Endometrium (tissue), 2 donors: ENCODE results near the gene TUB.

ENCODE experiments used
- FAIRE-seq: peaks from 2 replicates; lab custom pipeline; 2012; peaks lifted over from hg19 to GRCh38; lab: Jason Lieb, UNC
- donor health status: control.
- donor health status: control.

The TUB gene

DNA sequence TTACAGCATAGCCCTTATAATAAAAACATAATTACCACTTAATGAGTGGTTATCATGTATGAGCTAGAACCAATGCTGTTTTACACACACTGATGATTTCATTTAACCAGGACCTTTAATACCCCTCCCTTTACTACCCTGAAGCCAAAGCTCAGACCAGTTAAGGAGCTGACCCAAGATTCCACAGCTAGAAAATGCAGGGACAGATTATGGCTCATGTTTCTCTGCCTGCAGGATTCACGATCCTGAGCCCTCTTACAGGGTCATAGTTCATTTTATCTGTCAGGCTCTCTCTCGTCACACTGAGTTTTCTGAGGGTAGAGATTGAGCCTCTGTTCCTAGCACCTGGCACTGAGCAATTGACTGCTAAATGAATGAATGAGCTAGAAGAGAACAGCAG is 27.4 kb downstream of the TUB start:
- no peak for FAIRE-seq

DNA sequence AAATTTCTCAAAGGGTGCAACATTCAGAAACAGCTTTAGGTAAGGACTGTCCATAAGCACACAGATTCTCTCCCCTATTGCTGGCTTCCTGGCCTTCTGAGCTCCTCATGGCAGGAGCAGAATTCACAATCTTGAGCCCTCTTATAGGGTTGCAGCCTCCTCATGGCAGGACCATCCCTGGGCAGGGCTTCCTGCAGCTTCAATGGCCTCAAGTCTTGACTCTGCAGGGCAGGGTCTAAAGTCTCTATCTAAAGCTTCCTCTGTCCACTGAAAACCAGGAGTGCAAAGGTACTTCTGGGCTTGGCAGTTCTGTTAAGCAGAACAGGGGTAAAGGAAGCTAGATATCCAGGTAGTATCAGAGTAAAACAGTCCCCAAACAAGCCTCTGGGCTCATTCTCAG is 28.7 kb downstream of the TUB start:
- no peak for FAIRE-seq

DNA sequence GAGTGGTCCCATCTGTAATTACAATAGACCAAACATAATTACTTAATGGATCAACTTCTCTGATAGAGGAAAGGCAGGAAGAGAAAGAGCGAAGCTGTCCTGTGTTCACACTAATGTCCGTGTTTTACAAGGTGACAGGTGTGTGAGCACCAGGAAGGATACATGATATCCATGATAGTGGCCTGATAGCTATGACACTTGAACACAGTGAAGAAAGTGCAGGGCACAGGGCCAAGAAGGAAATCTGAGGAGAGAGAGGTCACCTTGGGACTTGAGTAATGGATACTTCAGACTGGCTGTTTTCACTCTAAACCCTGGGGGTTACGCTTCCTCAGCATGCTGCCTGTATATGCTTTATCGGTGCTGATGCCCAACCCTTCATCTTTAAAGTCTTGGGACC is 29.4 kb downstream of the TUB start:
- FAIRE-seq = no peak

DNA sequence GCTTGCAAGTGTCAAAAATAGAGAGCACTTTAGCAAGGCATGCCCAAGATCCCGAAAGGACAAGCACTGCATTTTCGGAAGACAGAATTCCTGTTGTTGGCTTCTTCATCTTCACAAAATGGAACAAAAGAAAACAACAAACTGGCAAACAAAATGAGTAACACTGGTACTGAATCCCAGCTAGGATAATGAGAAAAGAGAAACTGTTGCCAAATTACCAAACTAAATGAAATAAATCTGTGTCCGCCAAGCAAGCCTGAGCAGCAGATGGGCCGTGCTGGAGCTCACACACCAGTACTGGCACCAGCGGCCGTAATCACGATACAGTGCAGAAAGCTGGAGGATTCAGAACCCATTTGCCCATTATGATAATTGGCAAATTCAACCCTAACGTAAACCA is 30.6 kb downstream of the TUB start:
- no peak for FAIRE-seq

DNA sequence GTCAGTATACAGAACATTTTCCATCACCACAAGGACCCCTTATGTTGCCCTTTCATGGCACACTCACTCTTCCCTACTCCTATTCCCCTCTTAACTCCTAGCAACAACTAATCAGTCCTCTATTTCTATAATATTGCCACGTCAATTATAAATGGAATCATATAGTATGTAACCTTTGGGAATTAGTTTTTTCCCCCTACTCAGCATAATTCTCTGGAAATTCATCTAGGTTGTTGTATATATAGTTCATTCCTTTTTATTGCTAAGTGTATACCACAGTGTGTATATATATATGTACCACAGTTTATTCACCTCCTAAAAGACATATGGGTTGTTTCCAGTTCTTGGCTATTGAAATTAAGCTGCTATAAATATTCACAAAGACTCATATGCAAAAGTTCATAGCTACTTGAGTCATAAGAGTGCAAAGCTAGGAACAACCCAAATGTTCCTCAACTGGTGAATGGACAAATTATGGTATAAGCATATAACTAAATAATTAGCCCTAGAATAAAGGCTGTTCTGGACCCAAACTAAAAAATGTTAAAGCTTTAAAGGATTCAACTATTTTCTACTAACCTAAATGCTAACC is 41.3 kb downstream of the TUB start:
- FAIRE-seq = no peak

DNA sequence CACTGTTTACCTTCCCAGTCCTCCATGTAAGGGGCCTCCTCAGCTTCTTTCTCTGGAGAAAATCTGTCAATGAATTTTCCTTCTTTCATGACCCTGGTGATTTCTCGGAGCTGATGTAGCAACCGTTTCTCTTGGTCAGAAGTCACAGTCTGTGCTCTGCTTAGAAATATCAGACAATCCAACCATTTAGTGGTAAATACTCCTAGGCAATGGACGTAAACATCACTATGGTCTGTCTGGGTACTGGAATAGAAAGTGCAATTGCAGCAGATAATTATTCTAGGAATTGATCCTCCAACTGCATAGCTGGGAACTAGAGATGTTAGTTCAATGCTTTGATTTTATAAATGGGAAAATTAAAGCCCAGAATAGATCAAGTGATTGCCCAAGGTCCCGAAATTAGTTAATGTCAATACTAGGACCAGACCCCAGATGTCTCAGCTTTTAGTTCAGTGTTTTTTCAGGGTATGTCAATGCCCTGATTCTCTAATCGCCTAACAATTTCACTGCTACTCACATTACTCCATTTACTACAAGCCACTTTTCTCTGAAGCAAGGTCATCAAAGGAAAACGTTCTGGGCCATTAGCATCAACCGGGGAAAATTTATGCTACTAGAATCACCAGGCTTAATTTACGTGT is 45.8 kb downstream of the TUB start:
- FAIRE-seq = no peak

DNA sequence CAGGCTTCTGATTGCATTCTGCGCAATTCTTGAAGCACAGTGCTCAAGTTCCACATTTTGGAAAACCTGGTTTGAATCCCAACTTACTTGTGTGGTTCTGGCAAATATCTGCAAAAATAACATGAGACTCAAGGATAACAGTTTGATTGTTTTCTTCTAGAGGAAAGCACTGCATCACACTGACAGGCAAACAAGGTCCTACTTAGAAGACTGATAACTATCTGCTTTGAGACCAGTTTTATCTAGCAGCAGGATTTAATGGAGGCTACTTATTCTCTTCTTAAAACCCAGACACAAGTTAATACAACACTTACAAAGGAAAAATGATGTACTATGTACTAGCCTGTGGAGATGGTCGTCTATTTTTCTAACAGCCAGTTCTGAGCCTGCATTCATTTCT is 46.4 kb downstream of the TUB start:
- no peak for FAIRE-seq

DNA sequence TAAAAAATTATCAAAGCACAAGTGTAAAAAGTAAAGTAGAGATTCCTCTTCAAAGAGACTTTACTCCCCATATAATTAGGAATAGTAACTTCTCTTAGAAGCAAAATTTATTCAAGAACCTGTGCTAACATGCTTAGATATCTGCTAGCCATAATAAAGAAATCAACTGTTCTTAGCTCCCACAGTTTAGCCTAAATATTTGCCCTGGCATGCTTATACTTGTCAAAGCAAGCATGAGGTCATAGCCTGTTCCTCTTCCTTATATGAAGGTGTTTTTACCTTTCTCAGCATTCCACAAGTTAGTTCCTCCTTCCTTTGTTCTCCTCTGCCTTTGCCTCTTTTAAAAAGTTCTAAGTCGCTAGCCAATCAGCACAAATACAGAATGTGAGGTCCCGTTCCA is 57.5 kb downstream of the TUB start:
- no peak for FAIRE-seq

DNA sequence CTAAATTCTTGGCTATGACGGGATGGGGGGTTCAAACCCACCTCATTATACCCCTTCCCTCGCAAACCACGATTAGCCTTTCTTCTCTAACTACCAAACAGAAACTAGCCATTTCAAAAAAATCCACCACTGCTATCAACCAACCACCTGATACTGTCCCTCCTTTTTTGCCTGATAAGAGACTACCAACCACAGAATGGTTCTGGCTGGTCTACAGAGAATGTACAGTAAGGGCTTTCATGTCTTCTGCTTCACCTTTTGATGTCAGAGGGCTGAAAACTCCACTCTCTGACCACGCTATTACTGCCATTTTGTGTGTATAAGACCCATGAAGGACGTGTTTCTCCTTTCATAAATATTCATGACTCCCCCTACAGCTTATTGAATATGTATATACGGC is 68.7 kb downstream of the TUB start:
- FAIRE-seq = no peak
